IMR-90 (cell line): Measurements from ENCODE around the gene PRR16. TPM values are rescaled to one million over a fixed set of nuclear protein-coding genes. Genes with fewer than 3 reads are reported as not detected.

Experiments used
- ATAC-seq: fragments of 200-7000 bp; cut with Tn5 transposase; 2 replicates; pipeline ENCODE4 v1.9.1; 2020; ENCODE audit warnings: low read depth, mild to moderate bottlenecking, moderate library complexity
- BruUV-seq: library from RNA; stranded (reverse); fragments of 400-500 nt; replicated peaks from 2 replicates; lab custom pipeline; 2021; lab: Mats Ljungman, UMichigan
- CTCF ChIA-PET: fragments of 300-600 bp; formaldehyde crosslinking; extraction: SDS; loops from one replicate; lab custom pipeline; 2021; ENCODE audit warnings: antibody characterized with exemption; lab: Yijun Ruan, JAX
- POLR2A ChIA-PET: fragments of 300-600 bp; sonication (Branson Sonifier 250); formaldehyde crosslinking; loops from one replicate; lab custom pipeline; 2022; ENCODE audit warnings: antibody characterized with exemption; ENCODE audit not compliant: unreplicated experiment; lab: Charles Lee
- DNase-seq: peaks from one replicate; pipeline ENCODE4 v3.0.0; 2013
- H2AFZ ChIP-seq: replicated peaks from 2 replicates; pipeline ENCODE3; 2013; ENCODE audit warnings: low read length, mild to moderate bottlenecking; ENCODE audit not compliant: poor library complexity
- H2AK5ac ChIP-seq: 2 replicates; pipeline ENCODE4 v1.6.1; 2013; ENCODE audit warnings: low read depth, low read length, inconsistent platforms
- H2AK9ac ChIP-seq: replicated peaks from 2 replicates; pipeline ENCODE3; 2013; ENCODE audit warnings: mild to moderate bottlenecking, low read depth, low read length, moderate library complexity; ENCODE audit not compliant: poor library complexity
- H2BK120ac ChIP-seq: 2 replicates; pipeline ENCODE4 v1.6.1; 2013; ENCODE audit warnings: low read depth, low read length, inconsistent platforms
- H2BK15ac ChIP-seq: 3 replicates; pipeline ENCODE4 v1.6.1; 2013; ENCODE audit warnings: low read depth, low read length, inconsistent platforms
- H2BK20ac ChIP-seq: 2 replicates; pipeline ENCODE4 v1.6.1; 2013; ENCODE audit warnings: low read depth, mild to moderate bottlenecking, inconsistent platforms, low read length, moderate library complexity
- H2BK5ac ChIP-seq: 2 replicates; pipeline ENCODE4 v1.6.1; 2013; ENCODE audit warnings: mild to moderate bottlenecking, low read depth, low read length, inconsistent platforms; ENCODE audit not compliant: poor library complexity, severe bottlenecking
- H3K14ac ChIP-seq: replicated peaks from 2 replicates; pipeline ENCODE4 v1.6.1; 2013; ENCODE audit warnings: low read depth, low read length, inconsistent platforms
- H3K18ac ChIP-seq: 2 replicates; pipeline ENCODE4 v1.6.1; 2013; ENCODE audit warnings: low read depth, low read length, control low read depth
- H3K23ac ChIP-seq: 2 replicates; pipeline ENCODE4 v1.6.1; 2013; ENCODE audit warnings: low read depth, low read length, inconsistent platforms
- H3K27ac ChIP-seq: 2 replicates; pipeline ENCODE4 v1.5.1; 2013; ENCODE audit warnings: mild to moderate bottlenecking, control low read depth, low read length; ENCODE audit not compliant: insufficient read depth
- H3K27me3 ChIP-seq: 2 replicates; pipeline ENCODE4 v1.6.1; 2013; ENCODE audit warnings: low read length; ENCODE audit not compliant: control insufficient read depth, insufficient read depth
- H3K36me3 ChIP-seq: 2 replicates; pipeline ENCODE4 v1.6.1; 2013; ENCODE audit warnings: low read length, mixed read lengths; ENCODE audit not compliant: control insufficient read depth, insufficient read depth
- H3K4ac ChIP-seq: 2 replicates; pipeline ENCODE4 v1.6.1; 2013; ENCODE audit warnings: low read depth, low read length, inconsistent platforms
- H3K4me1 ChIP-seq: 2 replicates; pipeline ENCODE4 v1.6.1; 2013; ENCODE audit warnings: low read length, mixed read lengths; ENCODE audit not compliant: control insufficient read depth, insufficient read depth
- H3K4me2 ChIP-seq: 2 replicates; pipeline ENCODE4 v1.6.1; 2013; ENCODE audit warnings: low read depth, mild to moderate bottlenecking, control low read depth, low read length, moderate library complexity
- H3K4me3 ChIP-seq: 2 replicates; pipeline ENCODE4 v1.5.1; 2013; ENCODE audit warnings: low read depth, mild to moderate bottlenecking, control low read depth, low read length, moderate library complexity; ENCODE audit not compliant: insufficient read depth
- H3K56ac ChIP-seq: 2 replicates; pipeline ENCODE4 v1.6.1; 2013; ENCODE audit warnings: low read length, inconsistent platforms; ENCODE audit not compliant: insufficient read depth; ENCODE audit errors: extremely low read depth
- H3K79me1 ChIP-seq, 2 experiments: 2 replicates each; pipeline ENCODE4 v1.6.1; 2013; ENCODE audit warnings: low read length in 2 of 2, inconsistent platforms in 1 of 2, low read depth in 1 of 2
- H3K9ac ChIP-seq: 2 replicates; pipeline ENCODE4 v1.6.1; 2013; ENCODE audit warnings: low read depth, low read length, control low read depth
- H3K9me1 ChIP-seq: 2 replicates; pipeline ENCODE4 v1.6.1; 2013; ENCODE audit warnings: low read length, inconsistent platforms; ENCODE audit not compliant: insufficient read depth
- H3K9me3 ChIP-seq: 2 replicates; pipeline ENCODE4 v1.6.1; 2013; ENCODE audit warnings: low read length; ENCODE audit not compliant: control insufficient read depth, insufficient read depth
- H4K20me1 ChIP-seq: 2 replicates; pipeline ENCODE4 v1.6.1; 2013; ENCODE audit warnings: low read length, inconsistent platforms; ENCODE audit not compliant: insufficient read depth
- H4K5ac ChIP-seq: 2 replicates; pipeline ENCODE4 v1.6.1; 2013; ENCODE audit warnings: mild to moderate bottlenecking, low read depth, low read length, control low read depth
- H4K8ac ChIP-seq, 2 experiments: 2 replicates each; pipeline ENCODE4 v1.6.1; 2013; ENCODE audit warnings: low read depth in 2 of 2, low read length in 2 of 2, control low read depth in 1 of 2, inconsistent platforms in 1 of 2
- H4K91ac ChIP-seq: 2 replicates; pipeline ENCODE4 v1.6.1; 2013; ENCODE audit warnings: low read depth, low read length, inconsistent platforms; ENCODE audit not compliant: insufficient read depth
- FOS ChIP-seq: fragments of 150-350 bp; IDR thresholded peaks from 2 replicates; pipeline ENCODE4 v1.6.1; 2016; ENCODE audit warnings: low read depth, low read length
- WGBS, 2 experiments: methylation state at CpG; one replicate each; pipeline versions ENCODE4 v1.1.5 to v1.1.7; 2013; ENCODE audit warnings: missing lambda C conversion rate in 2 of 2; ENCODE audit not compliant: insufficient read length in 1 of 2; ENCODE audit errors: extremely low coverage in 2 of 2; 5-methylcytosine and 5-hydroxymethylcytosine counted together
- dilution Hi-C: fragments of 300-500 bp; cut with HindIII; formaldehyde crosslinking; loops from one replicate; pipeline ENCODE4 v1.14.3; 2018; ENCODE audit warnings: low sequenced_read_pairs; ENCODE audit not compliant: unreplicated experiment
- in situ Hi-C: fragments of 300-500 bp; cut with MboI; formaldehyde crosslinking; loops from 3 replicates; pipeline ENCODE4 v1.14.3; 2019; ENCODE audit warnings: low sequenced_read_pairs, inconsistent platforms, mixed read lengths
- intact Hi-C: fragments of 100-400 bp; cut with micrococcal nuclease; formaldehyde crosslinking; loops from 2 replicates; pipeline ENCODE4 v1.10.0; 2022
- polyA plus RNA-seq, 3 experiments: library from polyadenylated mRNA; depleted of rRNA; stranded (reverse); fragments of >200 nt; gene quantifications; 2 replicates each; pipeline ENCODE4 v1.2.3, GENCODE V29; 2012; ENCODE audit warnings: low replicate concordance in 1 of 3
- total RNA-seq: library from RNA; depleted of rRNA; stranded (reverse); fragments of >200 nt; gene quantifications from 2 replicates; pipeline ENCODE4 v1.2.3, GENCODE V29; 2012

PRR16 gene
- total and polyA plus RNA-seq, 2 of the 4 experiments (the other 2 are of a cell fraction) = 9.9 to 45.2 TPM

- Histone ChIP-seq H2BK120ac (no peak overlapping the region), H3K27ac (no peak overlapping the region), H4K20me1 (peaks cover 5% of the 10 kb centered on the region; the same call in 1 of the 2 replicates), H3K36me3 (no peaks in the 10 kb centered on the region), H2BK20ac (no peak overlapping the region), H3K4ac (no peak overlapping the region), H3K23ac (no peak overlapping the region; the same call in 1 of the 2 replicates), H4K91ac (no peak overlapping the region; the same call in 1 of the 2 replicates), H2BK5ac (no peak overlapping the region), H3K14ac (no peak overlapping the region), H3K4me1 (peaks cover 6% of the 10 kb centered on the region), H3K27me3 (no peaks in the 10 kb centered on the region), H2AK5ac (no peak overlapping the region), H3K9ac (no peak overlapping the region), H2BK15ac (no peak overlapping the region), H4K5ac (no peak overlapping the region), H4K8ac (0 out of 4 replicates have a peak overlapping the region, but pooled peaks of 1 of the 2 experiments have one; percentile 5), H3K18ac (no peak overlapping the region), H2AK9ac (no peak overlapping the region), H3K79me1 (peaks cover 18 to 61% of the 10 kb centered on the region in 2 experiments), H2AFZ (no peak overlapping the region), H3K4me3 (no peak overlapping the region), H3K56ac (no peak overlapping the region), H3K4me2 (no peak overlapping the region), H3K9me3 (no peaks in the 10 kb centered on the region), H3K9me1 (no peaks in the 10 kb centered on the region)
- TF ChIP-seq FOS = no peak
- in situ Hi-C loops = no loop called here
- intact Hi-C loops = loop anchor here (10.0 kb wide), 1 partner anchor 163 kb away; no protein-coding TSS in a partner anchor
- no peak for ATAC-seq
- no peak for DNase-seq
- no CpG with 5 or more reads among the region's 2 CpGs for WGBS, 2 experiments
- dilution Hi-C loops = no loop called here
- no TSS peak for BruUV-seq
- ChIA-PET POLR2A (no interaction called here), CTCF (no interaction called here)
These were observed 48.0 kb downstream of the PRR16 start for GRCh38 chr5:120512068-120512467.
